HG03565 (cell line): Measurements from ENCODE around the gene CD96.
"Not testable (repeated sequence)": the region's sequence is repeated elsewhere in the genome, so short reads cannot be mapped to it uniquely, and the experiment has no call there.

ENCODE experiments used
- ATAC-seq: cut with Tn5 transposase; IDR thresholded peaks from one replicate; pipeline ENCODE4 v1.9.1; 2021; ENCODE audit warnings: mild to moderate bottlenecking, moderate library complexity; ENCODE audit not compliant: unreplicated experiment

Gene CD96

DNA sequence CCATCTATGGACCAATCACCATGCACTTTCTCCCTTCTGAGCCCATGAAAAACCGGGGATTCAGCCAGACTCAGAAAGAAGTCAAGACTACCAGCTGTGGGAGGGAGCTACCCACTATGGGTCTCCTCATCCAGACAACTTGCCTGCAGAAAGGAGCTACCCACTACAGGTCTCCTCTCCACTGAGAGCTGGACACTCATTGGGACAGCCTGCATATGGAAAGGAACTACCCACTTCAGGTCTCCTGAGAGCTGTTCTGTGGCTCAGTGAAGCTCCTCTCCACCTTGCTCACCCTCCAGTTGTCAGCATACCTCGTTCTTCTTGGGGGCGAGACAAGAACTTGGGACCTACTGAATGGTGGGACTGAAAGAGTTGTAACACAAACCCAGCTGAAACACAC lies 75.4 kb downstream of the CD96 start:
- no peak for ATAC-seq

DNA sequence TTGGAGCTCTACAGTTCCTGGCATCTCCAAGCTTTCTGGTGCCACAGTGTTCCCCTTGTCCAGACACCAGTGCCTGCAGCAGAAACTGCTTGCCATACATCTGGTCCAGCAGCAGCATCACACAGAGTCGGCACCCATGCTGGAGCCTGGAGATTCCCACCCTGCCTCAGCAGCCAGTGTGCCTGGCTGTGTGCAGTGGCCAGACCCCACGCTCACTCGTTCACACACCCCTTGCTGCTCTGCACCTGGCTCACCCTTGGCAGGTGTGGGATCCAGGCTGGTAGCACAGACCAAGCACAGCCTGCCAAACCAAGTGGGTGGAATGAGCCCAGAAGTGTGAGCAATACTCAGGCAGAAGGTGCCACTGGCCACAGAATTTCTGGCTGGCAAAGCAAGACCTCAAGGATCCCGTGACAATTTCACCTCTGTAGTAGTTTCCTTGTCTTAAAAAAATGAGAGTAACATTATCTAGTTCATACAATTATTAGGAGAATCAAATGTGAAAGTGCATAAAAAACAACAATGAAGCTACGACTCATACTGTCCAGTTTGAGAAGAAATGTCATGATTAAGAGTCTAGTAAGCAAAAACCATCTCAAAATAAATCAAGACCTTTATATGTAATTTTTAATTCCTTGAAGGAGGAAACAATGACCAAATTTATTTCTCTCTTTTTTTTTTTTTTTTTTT lies 76.1 kb downstream of the CD96 start:
- no peak for ATAC-seq

- peak; percentile 34 for ATAC-seq
Observed at GRCh38 chr3:111618945-111619344, 76.9 kb downstream of the CD96 start.

- ATAC-seq, result no peak
Observed at GRCh38 chr3:111619833-111620232, 77.8 kb downstream of the CD96 start.

DNA sequence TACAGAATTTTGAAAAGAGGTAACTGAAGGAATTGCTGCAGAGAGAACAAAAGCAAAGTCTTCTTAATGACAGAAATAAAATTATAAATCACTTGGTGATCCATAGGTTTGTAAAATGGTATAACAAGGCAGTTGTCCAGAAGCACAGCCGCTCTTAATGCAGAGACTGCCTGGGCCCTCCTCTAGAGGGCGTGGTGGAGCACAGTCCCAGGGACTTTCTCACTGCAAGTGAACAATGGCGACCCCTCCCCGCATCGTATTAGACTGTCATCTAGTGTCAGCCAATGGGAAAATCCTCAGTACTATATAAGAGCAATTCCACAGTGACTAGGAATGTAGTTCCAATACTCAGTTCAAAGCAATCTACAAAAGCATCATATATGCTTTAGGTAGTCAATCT lies 79.5 kb downstream of the CD96 start:
- no peak for ATAC-seq

GRCh38 chr3:111627092-111627491 lies 85.1 kb downstream of the CD96 start:
- ATAC-seq, result no peak

DNA sequence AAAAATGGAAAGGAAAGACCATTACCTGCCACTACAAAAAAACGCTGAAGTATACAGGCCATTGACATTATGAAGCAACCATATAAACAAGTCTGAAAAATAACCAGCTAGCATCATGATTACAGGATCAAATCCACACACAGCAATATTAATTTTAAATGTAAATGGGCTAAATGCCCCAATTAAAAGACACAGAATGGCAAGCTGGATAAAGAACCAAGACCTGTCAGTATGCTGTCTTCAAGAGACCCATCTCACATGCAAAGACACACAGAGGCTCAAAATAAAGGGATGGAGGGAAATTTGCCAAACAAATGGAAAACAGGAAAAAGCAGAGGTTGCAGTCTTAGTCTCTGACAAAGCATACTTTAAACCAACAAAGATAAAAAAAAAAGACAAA lies 87.0 kb downstream of the CD96 start:
- ATAC-seq, result not testable (repeated sequence)

- not testable (repeated sequence) for ATAC-seq
Observed at GRCh38 chr3:111630638-111631037, 88.6 kb downstream of the CD96 start.

DNA sequence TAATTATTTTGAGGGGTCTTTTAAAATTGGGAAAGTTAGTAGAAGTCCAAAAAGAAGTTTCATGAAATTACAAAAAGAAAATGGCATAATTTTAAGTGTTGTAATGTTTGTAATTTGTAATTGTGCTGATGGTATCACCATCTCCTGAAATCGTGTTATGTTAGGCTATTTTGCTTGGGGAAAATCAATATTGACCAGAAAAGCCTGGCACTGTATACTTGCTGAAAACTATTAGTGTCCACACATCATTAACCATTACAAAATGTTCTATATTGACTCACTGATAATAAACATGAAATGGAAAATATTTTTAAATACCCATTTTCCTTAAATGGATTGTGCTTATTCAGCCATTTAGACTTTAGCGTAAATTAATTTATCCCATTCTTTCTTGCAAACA lies 93.4 kb downstream of the CD96 start:
- no peak for ATAC-seq

- no peak for ATAC-seq
Observed at GRCh38 chr3:111636366-111636885, 94.4 kb downstream of the CD96 start.

DNA sequence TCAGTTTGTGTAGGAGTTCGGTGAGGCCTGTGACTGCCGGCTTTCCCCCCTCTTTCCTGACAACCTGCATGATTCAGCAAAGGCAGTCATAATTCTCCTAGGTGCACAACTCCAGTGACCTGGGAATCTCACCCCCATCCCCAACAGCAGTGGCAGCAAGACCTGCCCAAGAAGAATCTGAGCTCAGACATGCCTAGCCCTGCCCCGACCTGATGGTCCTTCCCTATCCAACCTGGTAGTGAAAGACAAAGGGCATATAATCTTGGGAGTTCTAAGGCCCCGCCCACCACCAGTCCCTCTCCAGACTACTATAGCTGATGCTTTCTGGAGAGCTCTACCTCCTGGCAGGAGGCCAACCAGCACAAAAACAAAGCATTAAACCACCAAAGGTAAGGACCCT lies 97.3 kb downstream of the CD96 start:
- no peak for ATAC-seq

DNA sequence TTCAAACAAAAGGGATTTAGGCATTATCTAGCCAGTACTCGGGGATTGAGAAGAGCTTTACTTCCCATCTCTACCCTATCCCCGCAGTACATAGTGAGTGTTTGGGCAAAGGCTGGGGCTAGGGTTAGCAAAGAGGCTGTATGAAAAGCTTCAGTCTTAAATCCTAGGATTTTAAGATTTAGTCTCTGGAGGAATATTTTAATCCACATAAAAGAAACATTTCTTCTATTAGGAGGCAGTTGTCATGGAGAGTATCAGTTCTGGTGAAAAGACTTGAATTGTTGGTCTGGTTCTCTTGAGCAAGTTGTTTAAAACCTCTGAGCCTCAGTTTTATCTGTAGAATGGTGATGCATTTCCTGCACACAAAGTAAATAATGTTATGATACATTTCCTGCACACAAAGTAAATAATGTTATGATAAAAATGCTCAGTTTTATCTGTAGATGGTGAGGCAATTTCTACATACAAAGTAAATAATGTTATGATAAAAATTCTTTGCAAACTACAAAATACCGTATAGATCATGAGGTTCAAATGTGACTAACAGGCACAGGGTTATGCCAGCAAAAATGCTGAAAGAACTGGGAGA lies 107.1 kb downstream of the CD96 start:
- no peak for ATAC-seq

DNA sequence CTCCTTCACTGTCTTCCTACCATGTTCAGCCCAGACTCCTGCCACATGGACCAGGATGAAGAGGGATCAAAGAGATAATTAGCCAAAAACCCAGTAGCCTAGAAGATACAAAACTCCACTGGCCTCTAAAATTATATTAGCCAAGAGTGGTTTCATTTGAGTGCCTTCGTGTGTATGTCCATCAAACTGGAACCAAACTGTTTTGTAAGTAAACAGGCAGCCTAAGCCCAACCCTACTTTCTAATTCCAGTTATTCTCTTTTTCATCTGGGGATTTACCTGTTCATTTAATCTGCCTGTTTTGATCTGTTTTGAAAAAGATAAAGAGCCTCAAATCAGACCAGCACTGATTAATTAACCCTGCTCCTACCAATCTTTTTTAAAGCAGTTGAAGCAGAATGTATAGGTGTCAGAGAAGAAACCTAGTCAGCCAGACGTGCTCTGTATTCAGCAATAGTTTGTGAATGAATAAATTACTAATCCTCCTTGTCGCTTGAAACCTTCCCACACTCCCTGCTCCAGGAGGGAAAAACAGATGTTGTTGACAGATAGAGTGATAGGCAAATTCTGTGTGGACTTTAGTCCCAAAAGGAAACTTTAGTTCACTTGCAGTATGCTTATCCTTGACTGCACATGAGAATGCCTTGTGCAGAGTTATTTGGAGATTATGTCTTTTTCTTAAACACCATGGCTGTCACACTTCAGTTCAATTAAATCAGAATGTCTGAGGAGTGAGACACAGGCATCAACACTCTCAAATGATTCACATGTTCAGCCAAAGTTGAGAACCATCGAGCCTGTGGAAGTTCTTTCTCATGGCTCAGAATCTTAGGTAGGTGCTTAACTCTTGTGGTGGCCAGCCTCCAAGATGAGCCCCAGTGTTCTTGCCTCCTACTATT lies 108.6 kb downstream of the CD96 start:
- no peak for ATAC-seq

- ATAC-seq, result no peak
Observed at GRCh38 chr3:111652492-111653180, 110.6 kb downstream of the CD96 start.

DNA sequence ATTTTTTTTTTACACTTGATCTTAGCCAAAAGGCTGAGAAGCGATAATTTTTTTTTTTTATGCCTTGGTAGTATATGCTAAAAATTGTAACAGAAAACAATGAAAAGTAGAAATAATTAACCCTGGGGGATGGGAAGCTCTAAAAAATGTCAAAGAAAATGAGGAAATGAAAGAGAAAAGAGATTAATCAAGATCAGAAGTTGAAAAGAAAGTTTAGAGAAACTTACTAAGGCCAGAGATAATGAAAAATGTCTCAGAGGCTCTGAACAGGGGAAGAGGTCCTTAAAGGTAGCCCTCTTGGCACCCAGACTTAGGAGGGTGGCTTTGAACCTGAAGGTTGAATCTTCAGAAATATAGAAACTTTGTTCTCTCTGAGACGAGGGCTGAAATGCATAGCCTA lies 111.8 kb downstream of the CD96 start:
- no peak for ATAC-seq

DNA sequence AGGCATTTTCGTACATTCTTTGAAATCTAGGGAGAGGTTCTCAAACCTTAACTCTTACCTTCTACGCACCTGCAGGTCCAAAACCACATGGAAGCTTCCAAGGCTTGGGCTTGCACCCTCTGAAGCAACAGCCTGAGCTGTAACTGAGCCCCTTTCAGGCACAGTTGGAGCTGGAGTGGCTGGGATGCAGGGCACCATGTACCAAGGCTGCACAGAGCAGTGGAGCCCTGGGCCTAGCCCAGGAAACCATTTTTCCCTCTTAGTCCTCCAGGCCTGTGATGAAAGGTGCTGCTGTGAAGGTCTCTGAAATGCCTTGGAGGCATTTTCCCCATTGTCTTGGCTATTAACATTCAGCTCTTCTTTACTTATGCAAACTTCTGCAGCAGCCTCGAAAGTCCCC lies 120.0 kb downstream of the CD96 start:
- ATAC-seq, result no peak

GRCh38 chr3:111662907-111663306 lies 120.9 kb downstream of the CD96 start:
- ATAC-seq, result no peak

- ATAC-seq, result no peak
Observed at GRCh38 chr3:111666041-111666735, 124.2 kb downstream of the CD96 start.

DNA sequence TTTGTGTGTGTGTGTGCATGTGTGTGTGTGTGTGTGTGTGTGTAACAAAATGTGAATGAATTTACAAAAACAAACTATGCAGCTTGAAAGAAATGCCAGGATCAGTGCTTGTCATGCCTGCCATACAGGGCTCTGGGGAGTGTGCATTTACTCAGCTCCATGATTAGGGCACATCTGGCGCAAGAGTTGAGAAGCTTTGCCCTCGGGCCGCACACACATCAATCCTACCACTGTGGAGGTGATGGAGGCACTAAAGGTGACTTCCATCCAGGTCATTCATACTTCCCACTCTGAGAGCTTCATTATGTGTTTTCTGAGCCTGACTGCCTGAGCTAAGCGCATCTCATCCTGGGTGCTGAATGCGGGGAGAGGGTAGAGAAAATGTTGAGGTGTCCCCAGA lies 125.2 kb downstream of the CD96 start:
- ATAC-seq, result no peak

GRCh38 chr3:111667621-111668239 lies 125.7 kb downstream of the CD96 start:
- peak; percentile 96 for ATAC-seq
